OCI-LY3 (cell line): ENCODE measurements around the gene CDK19.

Experiments
- H2AFZ ChIP-seq: fragments of 200-600, 300-600 bp; shearing (Covaris generic); 2 replicates; pipeline ENCODE4 v1.6.0; 2014; ENCODE audit warnings: antibody characterized with exemption, low read depth, low read length
- H3K27ac ChIP-seq: fragments of 200-600, 300-600 bp; sonication (generic); 2 replicates; pipeline ENCODE4 v1.5.1; 2014; ENCODE audit warnings: mild to moderate bottlenecking, low read length, moderate library complexity, mixed read lengths
- H3K27me3 ChIP-seq: fragments of 200-600, 300-600 bp; sonication (generic); 2 replicates; pipeline ENCODE4 v1.6.1; 2014; ENCODE audit warnings: low read depth, low read length, mixed read lengths
- H3K36me3 ChIP-seq: fragments of 200-600, 300-600 bp; sonication (generic); replicated peaks from 2 replicates; pipeline ENCODE3; 2014; ENCODE audit warnings: low read depth, low read length, mixed read lengths
- H3K4me1 ChIP-seq: fragments of 300-600, 200-600 bp; sonication (generic); 2 replicates; pipeline ENCODE4 v1.6.1; 2014; ENCODE audit warnings: low read length, mixed read lengths
- H3K4me2 ChIP-seq: fragments of 200-600, 300-600 bp; sonication (generic); 2 replicates; pipeline ENCODE4 v1.6.1; 2014; ENCODE audit warnings: low read length, mixed read lengths
- H3K4me3 ChIP-seq: fragments of 300-600, 200-600 bp; sonication (generic); 2 replicates; pipeline ENCODE4 v1.5.1; 2014; ENCODE audit warnings: antibody characterized with exemption, mild to moderate bottlenecking, low read length, moderate library complexity
- H3K79me2 ChIP-seq: fragments of 300-600, 200-600 bp; shearing (Covaris generic); 2 replicates; pipeline ENCODE4 v1.6.1; 2014; ENCODE audit warnings: mild to moderate bottlenecking, low read length, mixed read lengths
- H3K9ac ChIP-seq: fragments of 300-600, 200-600 bp; shearing (Covaris generic); 2 replicates; pipeline ENCODE4 v1.6.0; 2014; ENCODE audit warnings: mild to moderate bottlenecking, low read length, moderate library complexity
- H3K9me3 ChIP-seq: fragments of 200-600, 300-600 bp; shearing (Covaris generic); 2 replicates; pipeline ENCODE4 v1.6.1; 2014; ENCODE audit warnings: low read length, mixed read lengths; ENCODE audit not compliant: insufficient read depth
- H4K20me1 ChIP-seq: fragments of 200-600, 300-600 bp; sonication (generic); 2 replicates; pipeline ENCODE4 v1.6.1; 2016; ENCODE audit warnings: low read length, mixed read lengths; ENCODE audit not compliant: insufficient read depth
- CTCF ChIP-seq: fragments of 200-600, 300-600 bp; sonication (generic); IDR thresholded peaks from 2 replicates; pipeline ENCODE4 v1.5.1; 2014; ENCODE audit warnings: antibody characterized with exemption, low read length, low read depth
- EZH2phosphoT487 ChIP-seq: fragments of 200-600 bp; shearing (Covaris generic); IDR thresholded peaks from 2 replicates; pipeline ENCODE4 v1.6.1; 2018; ENCODE audit warnings: antibody characterized with exemption, mixed run types, low read depth

The CDK19 gene

GRCh38 chr6:110738899-110739365 lies 76.3 kb downstream of the CDK19 start:
- H4K20me1 ChIP-seq, result no peaks in the 10 kb centered on the region
- peak overlapping the region; percentile 94 for H3K4me2 ChIP-seq
- H3K9me3 ChIP-seq, result peaks cover 5% of the 10 kb centered on the region; the same call in 1 of the 2 replicates
- H2AFZ ChIP-seq, result 0 out of 2 replicates have a peak overlapping the region, but pooled peaks have one; percentile 36
- no peaks in the 10 kb centered on the region for H3K79me2 ChIP-seq
- TF ChIP-seq CTCF (no peak), EZH2phosphoT487 (no peak)
- peak overlapping the region; percentile 64 for H3K9ac ChIP-seq
- H3K36me3 ChIP-seq, result peaks cover 18% of the 10 kb centered on the region
- H3K4me3 ChIP-seq, result peak overlapping the region; percentile 69
- H3K27me3 ChIP-seq, result no peaks in the 10 kb centered on the region
- H3K4me1 ChIP-seq, result peaks cover 9% of the 10 kb centered on the region
- H3K27ac ChIP-seq, result peak overlapping the region; percentile 78

GRCh38 chr6:110735666-110736065 lies 79.6 kb downstream of the CDK19 start:
- Histone ChIP-seq H3K36me3 (peaks cover 7% of the 10 kb centered on the region), H3K9me3 (peaks cover under 1% of the 10 kb centered on the region; the same call in 1 of the 2 replicates), H3K4me3 (no peak overlapping the region), H3K27me3 (no peaks in the 10 kb centered on the region), H3K9ac (no peak overlapping the region), H3K79me2 (no peaks in the 10 kb centered on the region), H2AFZ (no peak overlapping the region), H3K4me2 (no peak overlapping the region), H3K4me1 (peaks cover 9% of the 10 kb centered on the region), H4K20me1 (no peaks in the 10 kb centered on the region), H3K27ac (no peak overlapping the region)
- TF ChIP-seq EZH2phosphoT487, result no peak
- TF ChIP-seq CTCF, result no peak

- TF ChIP-seq EZH2phosphoT487, result no peak
- TF ChIP-seq CTCF, result peak; percentile 35
- Histone ChIP-seq H3K9me3 (no peaks in the 10 kb centered on the region), H3K36me3 (no peaks in the 10 kb centered on the region), H3K9ac (no peak overlapping the region), H4K20me1 (no peaks in the 10 kb centered on the region), H3K4me1 (peaks cover 21% of the 10 kb centered on the region), H3K27me3 (no peaks in the 10 kb centered on the region), H3K4me2 (no peak overlapping the region), H3K27ac (no peak overlapping the region), H3K4me3 (no peak overlapping the region), H2AFZ (no peak overlapping the region), H3K79me2 (no peaks in the 10 kb centered on the region)
Observed at GRCh38 chr6:110731898-110732297, 83.4 kb downstream of the CDK19 start.

DNA sequence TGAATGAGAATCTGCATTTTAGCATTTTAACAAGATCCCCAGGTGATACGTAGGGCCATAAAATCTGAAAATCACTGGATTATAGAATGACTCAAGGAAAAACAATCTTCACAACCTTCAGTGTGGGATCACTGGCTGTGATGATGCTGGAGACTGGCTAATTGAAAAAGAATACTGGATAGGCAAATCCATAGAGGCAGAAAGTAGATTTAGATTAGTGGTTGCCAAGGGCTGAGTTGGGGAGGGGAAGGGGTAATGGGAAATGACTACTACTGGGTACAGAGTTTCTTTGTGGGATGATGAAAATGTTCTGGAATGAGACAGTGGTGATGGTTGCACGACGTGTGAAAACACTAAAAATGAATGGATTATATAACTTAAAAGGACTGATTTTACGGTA lies 84.1 kb downstream of the CDK19 start:
- peaks cover 21% of the 10 kb centered on the region for H3K4me1 ChIP-seq
- no peaks in the 10 kb centered on the region for H3K36me3 ChIP-seq
- H3K9me3 ChIP-seq, result no peaks in the 10 kb centered on the region
- no peaks in the 10 kb centered on the region for H3K79me2 ChIP-seq
- H3K27ac ChIP-seq, result no peak overlapping the region
- no peak overlapping the region for H3K9ac ChIP-seq
- H3K4me3 ChIP-seq, result no peak overlapping the region
- TF ChIP-seq EZH2phosphoT487 (no peak), CTCF (no peak)
- no peak overlapping the region for H2AFZ ChIP-seq
- no peak overlapping the region for H3K4me2 ChIP-seq
- H3K27me3 ChIP-seq, result no peaks in the 10 kb centered on the region
- no peaks in the 10 kb centered on the region for H4K20me1 ChIP-seq
